SU-DHL-6 (cell line): ENCODE measurements around the gene TOX2.

Experiments
- H2AFZ ChIP-seq: fragments of 200-600 bp; sonication (generic); 2 replicates; pipeline ENCODE4 v1.6.1; 2014; ENCODE audit warnings: low read depth, mild to moderate bottlenecking, moderate library complexity, mixed read lengths, antibody characterized with exemption, low read length; ENCODE audit not compliant: severe bottlenecking
- H3F3A ChIP-seq: fragments of 200-600 bp; shearing (Covaris generic); 2 replicates; pipeline ENCODE4 v1.6.0; 2016; ENCODE audit warnings: antibody characterized with exemption, mild to moderate bottlenecking; ENCODE audit not compliant: insufficient read depth
- H3K27ac ChIP-seq: fragments of 200-600 bp; sonication (generic); 2 replicates; pipeline ENCODE4 v1.5.1; 2016; ENCODE audit warnings: low read depth, mild to moderate bottlenecking, low read length, moderate library complexity, mixed read lengths
- H3K27me3 ChIP-seq: fragments of 200-600 bp; sonication (generic), shearing (Covaris generic); 2 replicates; pipeline ENCODE4 v1.6.0; 2014; ENCODE audit warnings: mild to moderate bottlenecking, low read length
- H3K36me3 ChIP-seq: fragments of 200-600 bp; sonication (generic); 2 replicates; pipeline ENCODE4 v1.6.1; 2014; ENCODE audit warnings: mild to moderate bottlenecking, low read length, mixed read lengths
- H3K4me2 ChIP-seq: fragments of 300-600, 200-600 bp; shearing (Covaris generic), sonication (generic); 2 replicates; pipeline ENCODE4 v1.6.0; 2014; ENCODE audit warnings: low read length, low read depth, mild to moderate bottlenecking; ENCODE audit not compliant: poor library complexity, severe bottlenecking
- H3K4me3 ChIP-seq: fragments of 200-600 bp; sonication (generic); 2 replicates; pipeline ENCODE4 v1.5.1; 2014; ENCODE audit warnings: antibody characterized with exemption, low read length, mild to moderate bottlenecking, mixed read lengths; ENCODE audit not compliant: insufficient read depth, poor library complexity, severe bottlenecking
- H3K79me2 ChIP-seq: fragments of 200-600 bp; sonication (generic); 2 replicates; pipeline ENCODE4 v1.6.1; 2014; ENCODE audit warnings: mild to moderate bottlenecking, low read length, moderate library complexity; ENCODE audit not compliant: insufficient read depth
- H3K9ac ChIP-seq: fragments of 200-600 bp; sonication (generic); 2 replicates; pipeline ENCODE4 v1.7.0; 2014; ENCODE audit warnings: mild to moderate bottlenecking, low read length
- H3K9me2 ChIP-seq: fragments of 200-600 bp; sonication (generic); replicated peaks from 2 replicates; pipeline ENCODE4 v1.6.1; 2014; ENCODE audit warnings: low read length; ENCODE audit not compliant: insufficient read depth
- H3K9me3 ChIP-seq: fragments of 200-600 bp; sonication (generic); 2 replicates; pipeline ENCODE4 v1.6.1; 2014; ENCODE audit warnings: low read length, mixed read lengths; ENCODE audit not compliant: insufficient read depth
- H4K20me1 ChIP-seq: fragments of 200-600 bp; sonication (generic); 2 replicates; pipeline ENCODE4 v1.6.1; 2014; ENCODE audit warnings: low read depth, mild to moderate bottlenecking, antibody characterized with exemption, low read length, moderate library complexity, mixed read lengths
- CTCF ChIP-seq: fragments of 200-600 bp; sonication (generic); IDR thresholded peaks from one replicate; pipeline ENCODE4 v1.5.1; 2017; ENCODE audit warnings: antibody characterized with exemption, mild to moderate bottlenecking, low read length, moderate library complexity; ENCODE audit not compliant: insufficient read depth, poor library complexity, severe bottlenecking
- EZH2phosphoT487 ChIP-seq: fragments of 200-600 bp; sonication (generic), shearing (Covaris generic); conservative IDR thresholded peaks from 2 replicates; pipeline ENCODE4 v1.6.1; 2018; ENCODE audit warnings: mild to moderate bottlenecking, antibody characterized with exemption, low read length, moderate library complexity, mixed read lengths

The TOX2 gene

GRCh38 chr20:43958626-43959025 is 44.0 kb downstream of the TOX2 start:
- H3K79me2 ChIP-seq = no peaks in the 10 kb centered on the region
- no peaks in the 10 kb centered on the region for H3F3A ChIP-seq
- no peak overlapping the region for H3K9ac ChIP-seq

GRCh38 chr20:43959079-43959919 is 44.6 kb downstream of the TOX2 start:
- Histone ChIP-seq H3K9me2 (no peaks in the 10 kb centered on the region), H3K27me3 (no peaks in the 10 kb centered on the region), H3K4me3 (no peak overlapping the region), H3K36me3 (no peaks in the 10 kb centered on the region), H3K9me3 (no peaks in the 10 kb centered on the region), H3K79me2 (no peaks in the 10 kb centered on the region), H3K27ac (no peak overlapping the region), H3K9ac (no peak overlapping the region), H4K20me1 (no peaks in the 10 kb centered on the region), H2AFZ (no peak overlapping the region), H3F3A (no peaks in the 10 kb centered on the region), H3K4me2 (no peak overlapping the region)
- TF ChIP-seq CTCF (no peak), EZH2phosphoT487 (no peak)

More at GRCh38 chr20:43958626-43959025, 44.0 kb downstream of the TOX2 start:
- Histone ChIP-seq H3K36me3 (no peaks in the 10 kb centered on the region), H3K27ac (no peak overlapping the region), H3K4me2 (no peak overlapping the region), H3K9me2 (no peaks in the 10 kb centered on the region), H3K27me3 (no peaks in the 10 kb centered on the region), H2AFZ (no peak overlapping the region), H4K20me1 (no peaks in the 10 kb centered on the region), H3K4me3 (no peak overlapping the region), H3K9me3 (no peaks in the 10 kb centered on the region)
- TF ChIP-seq CTCF (no peak), EZH2phosphoT487 (no peak)

- no peaks in the 10 kb centered on the region for H3K27me3 ChIP-seq
- no peak overlapping the region for H2AFZ ChIP-seq
- no peaks in the 10 kb centered on the region for H3K9me3 ChIP-seq
- no peaks in the 10 kb centered on the region for H3K36me3 ChIP-seq
- H3F3A ChIP-seq = no peaks in the 10 kb centered on the region
- H3K9me2 ChIP-seq = no peaks in the 10 kb centered on the region
- H3K9ac ChIP-seq = no peak overlapping the region
- no peak overlapping the region for H3K4me2 ChIP-seq
- H3K27ac ChIP-seq = no peak overlapping the region
- no peaks in the 10 kb centered on the region for H3K79me2 ChIP-seq
- no peak for TF ChIP-seq EZH2phosphoT487
- H3K4me3 ChIP-seq = no peak overlapping the region
- no peaks in the 10 kb centered on the region for H4K20me1 ChIP-seq
These were observed 45.2 kb downstream of the TOX2 start for GRCh38 chr20:43959920-43960227.

GRCh38 chr20:43960231-43960630 is 45.6 kb downstream of the TOX2 start:
- Histone ChIP-seq H3K9ac (no peak overlapping the region), H4K20me1 (no peaks in the 10 kb centered on the region), H3K27me3 (no peaks in the 10 kb centered on the region), H3K27ac (no peak overlapping the region), H3F3A (no peaks in the 10 kb centered on the region), H3K9me2 (no peaks in the 10 kb centered on the region), H3K4me2 (no peak overlapping the region), H3K4me3 (no peak overlapping the region), H3K36me3 (no peaks in the 10 kb centered on the region), H3K9me3 (no peaks in the 10 kb centered on the region), H2AFZ (no peak overlapping the region), H3K79me2 (no peaks in the 10 kb centered on the region)
- TF ChIP-seq CTCF (no peak), EZH2phosphoT487 (no peak)
